Measurements from ENCODE around the gene ATP6AP1. TPM values are rescaled to one million over a fixed set of nuclear protein-coding genes. Genes with fewer than 3 reads are reported as not detected.

ATP6AP1 gene
- total RNA-seq, 6 donors from 2014 or later: 70.3 to 183 (median 108) TPM

DNA sequence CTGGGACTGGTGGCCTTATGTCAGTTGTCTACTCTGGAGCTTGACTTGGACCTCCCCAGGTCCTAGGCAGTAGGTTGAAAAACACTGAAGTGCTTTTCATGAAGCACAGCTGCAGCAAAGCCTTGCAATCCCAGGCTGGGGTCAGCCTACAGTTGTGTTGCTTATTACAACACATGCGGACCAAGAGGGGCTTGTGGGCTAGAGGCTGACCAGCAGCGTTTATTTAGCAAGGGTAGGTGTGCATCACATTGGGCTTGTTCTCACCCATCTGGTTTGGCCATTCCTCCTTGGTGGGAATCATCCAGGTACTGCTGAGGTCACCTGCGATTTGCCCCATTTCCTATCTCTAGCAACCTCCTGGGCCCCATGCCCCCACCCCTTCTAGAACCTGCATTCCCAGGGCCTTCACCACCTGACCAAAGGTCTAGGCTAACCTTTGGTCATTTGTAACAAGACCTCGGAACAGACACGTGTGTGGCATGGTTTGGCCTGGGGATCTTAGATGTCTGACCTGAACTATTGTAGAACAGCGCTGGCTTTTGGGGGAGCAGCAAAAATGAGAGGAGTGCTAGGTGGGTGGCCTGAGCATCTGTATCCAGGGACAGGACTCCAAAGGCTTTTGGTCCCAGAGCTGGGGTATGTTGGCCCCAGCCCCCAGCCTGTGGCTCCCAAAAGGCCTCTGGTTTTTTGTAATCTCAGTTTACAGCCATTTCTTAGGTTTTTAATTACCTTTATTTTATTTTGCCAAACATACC lies 27.3 kb upstream of the ATP6AP1 start:
- Histone ChIP-seq H3K4me3 (no peak overlapping the region), H3K36me3 (peaks cover 0 to 37% (median 13%) of the 10 kb centered on the region in 4 donors), H3K4me1 (peaks cover 7 to 34% (median 7%) of the 10 kb centered on the region in 4 donors), H3K27me3 (no peaks in the 10 kb centered on the region), H3K9me3 (peaks cover 0 to 14% (median 0%) of the 10 kb centered on the region in 4 donors), H3K27ac (no peak overlapping the region)
- WGBS, 2 donors: 40 to 69% methylated on average over 1 to 6 of the region's 6 CpGs
- ATAC-seq (ENCODE audit: low FRiP score in 2 of 2) (no peak), DNase-seq (no peak)
- no peak for TF ChIP-seq EP300 (IDR thresholded peaks at IDR 0.05)
- peak in 2 of 4 donors; percentile 17 to 25 for TF ChIP-seq POLR2A (IDR thresholded peaks at IDR 0.05)

DNA sequence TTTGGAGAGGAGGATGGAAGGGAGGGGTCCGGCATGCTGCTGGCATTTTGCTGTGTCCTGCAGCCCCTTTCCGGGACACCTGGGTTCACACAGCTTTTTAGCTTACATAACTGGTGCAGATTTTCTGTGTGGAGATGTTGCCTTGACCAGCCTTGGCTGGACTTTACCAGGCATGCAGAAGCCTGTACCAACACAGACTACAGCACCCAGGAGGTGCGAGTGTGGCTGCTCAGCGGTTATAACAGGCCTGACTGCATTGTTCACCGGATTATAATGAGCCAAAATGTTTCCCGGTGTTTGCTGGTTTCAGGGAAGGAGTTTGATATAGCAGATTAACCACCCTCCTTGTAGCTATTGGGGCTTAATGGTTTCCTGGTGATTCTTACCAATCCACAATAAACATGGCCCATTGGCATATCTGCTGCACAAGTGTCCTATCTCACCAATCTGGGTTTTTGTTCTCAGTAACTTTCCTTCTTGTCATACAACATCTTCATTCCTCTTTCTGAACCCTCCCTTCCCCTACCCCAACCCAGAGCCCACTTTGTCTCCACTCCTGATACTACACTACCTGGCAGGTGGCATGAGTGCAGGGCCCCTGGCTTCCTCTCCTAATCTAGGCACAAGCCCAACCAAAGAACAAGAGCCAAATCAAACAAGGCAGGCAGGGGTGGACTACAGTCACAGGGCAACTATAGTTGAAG lies 26.4 kb upstream of the ATP6AP1 start:
- DNase-seq (no peak), ATAC-seq (ENCODE audit: low FRiP score in 2 of 2) (no peak)
- Histone ChIP-seq H3K4me1 (peaks cover 7 to 25% (median 7%) of the 10 kb centered on the region in 4 donors), H3K27ac (peak overlapping the region in 1 of 4 donors; percentile 35), H3K36me3 (peaks cover 0 to 37% (median 13%) of the 10 kb centered on the region in 4 donors), H3K9me3 (peaks cover 0 to 14% (median 0%) of the 10 kb centered on the region in 4 donors), H3K4me3 (no peak overlapping the region), H3K27me3 (no peaks in the 10 kb centered on the region)
- TF ChIP-seq POLR2A (IDR thresholded peaks at IDR 0.05) (no peak), POLR2AphosphoS5 (IDR thresholded peaks at IDR 0.05) (no peak), EP300 (IDR thresholded peaks at IDR 0.05) (no peak)
- TF ChIP-seq, protein P1, sequence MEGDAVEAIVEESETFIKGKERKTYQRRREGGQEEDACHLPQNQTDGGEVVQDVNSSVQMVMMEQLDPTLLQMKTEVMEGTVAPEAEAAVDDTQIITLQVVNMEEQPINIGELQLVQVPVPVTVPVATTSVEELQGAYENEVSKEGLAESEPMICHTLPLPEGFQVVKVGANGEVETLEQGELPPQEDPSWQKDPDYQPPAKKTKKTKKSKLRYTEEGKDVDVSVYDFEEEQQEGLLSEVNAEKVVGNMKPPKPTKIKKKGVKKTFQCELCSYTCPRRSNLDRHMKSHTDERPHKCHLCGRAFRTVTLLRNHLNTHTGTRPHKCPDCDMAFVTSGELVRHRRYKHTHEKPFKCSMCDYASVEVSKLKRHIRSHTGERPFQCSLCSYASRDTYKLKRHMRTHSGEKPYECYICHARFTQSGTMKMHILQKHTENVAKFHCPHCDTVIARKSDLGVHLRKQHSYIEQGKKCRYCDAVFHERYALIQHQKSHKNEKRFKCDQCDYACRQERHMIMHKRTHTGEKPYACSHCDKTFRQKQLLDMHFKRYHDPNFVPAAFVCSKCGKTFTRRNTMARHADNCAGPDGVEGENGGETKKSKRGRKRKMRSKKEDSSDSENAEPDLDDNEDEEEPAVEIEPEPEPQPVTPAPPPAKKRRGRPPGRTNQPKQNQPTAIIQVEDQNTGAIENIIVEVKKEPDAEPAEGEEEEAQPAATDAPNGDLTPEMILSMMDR (IDR thresholded peaks at IDR 0.05): no peak
- 58 to 69% methylated on average over 2 to 6 of the region's 6 CpGs for WGBS, 2 donors

DNA sequence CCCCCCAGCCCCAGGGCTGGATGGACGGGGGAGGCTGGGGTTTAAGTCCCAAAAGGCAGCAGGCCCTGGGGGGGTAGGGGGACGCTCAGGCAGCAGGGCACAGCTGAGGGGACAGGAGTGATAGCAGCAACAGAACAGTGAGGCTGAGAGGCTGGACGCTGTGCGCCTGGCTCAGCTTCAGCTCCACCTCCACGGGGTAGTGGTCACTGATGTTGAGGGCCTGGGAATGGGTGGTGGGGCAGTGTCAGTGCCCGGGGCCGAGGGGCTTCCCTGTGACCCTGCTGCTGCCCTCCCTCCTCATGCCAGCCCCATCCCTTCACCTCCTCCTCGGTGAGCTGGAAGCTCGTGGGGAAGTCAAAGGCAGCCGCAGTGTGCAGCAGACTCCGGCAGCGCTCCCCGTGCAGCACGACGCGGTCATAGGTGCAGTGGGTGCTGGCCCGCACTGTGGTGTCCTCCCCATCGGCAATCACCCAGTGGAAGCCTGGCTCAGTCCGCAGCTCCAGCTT lies 25.8 kb upstream of the ATP6AP1 start:
- TF ChIP-seq, protein P1 (IDR thresholded peaks at IDR 0.05): no peak
- TF ChIP-seq POLR2AphosphoS5 (IDR thresholded peaks at IDR 0.05) (no peak), EP300 (IDR thresholded peaks at IDR 0.05) (no peak), POLR2A (IDR thresholded peaks at IDR 0.05) (no peak)
- Histone ChIP-seq H3K27me3 (no peaks in the 10 kb centered on the region), H3K27ac (peak overlapping the region in 1 of 4 donors; percentile 35), H3K4me3 (no peak overlapping the region), H3K9me3 (peaks cover 0 to 12% (median 0%) of the 10 kb centered on the region in 4 donors), H3K36me3 (peaks cover 0 to 37% (median 13%) of the 10 kb centered on the region in 4 donors), H3K4me1 (peaks cover 7 to 22% (median 7%) of the 10 kb centered on the region in 4 donors)
- no peak for DNase-seq
- WGBS, 2 donors: 76 to 100% methylated on average over 1 to 16 of the region's 19 CpGs
- no peak for ATAC-seq (ENCODE audit: low FRiP score in 2 of 2)

DNA sequence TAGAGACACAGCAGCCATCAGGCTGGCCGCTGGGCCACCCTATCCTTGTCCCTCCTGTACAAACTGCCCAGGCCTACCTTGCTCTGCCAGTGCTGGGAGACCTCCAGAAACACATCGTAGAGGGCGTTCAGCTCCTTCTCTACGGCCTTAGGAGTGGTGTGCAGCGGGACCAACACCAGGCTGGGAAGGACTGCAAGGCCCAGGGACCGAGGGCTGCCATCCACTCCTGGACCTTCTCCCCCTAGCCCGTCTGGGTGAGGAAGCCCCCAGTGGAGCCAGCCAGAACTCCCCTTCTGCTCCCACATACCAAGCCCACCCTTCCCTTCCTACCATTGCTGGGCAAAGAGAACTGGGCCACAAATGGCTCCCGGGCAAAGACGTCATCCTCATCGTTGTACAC lies 25.3 kb upstream of the ATP6AP1 start:
- ATAC-seq (ENCODE audit: low FRiP score in 2 of 2): no peak
- peaks cover 0 to 37% (median 13%) of the 10 kb centered on the region in 4 donors for H3K36me3 ChIP-seq
- H3K27ac ChIP-seq: no peak overlapping the region
- peaks cover 0 to 7% (median 0%) of the 10 kb centered on the region in 4 donors for H3K9me3 ChIP-seq
- H3K4me3 ChIP-seq: no peak overlapping the region
- H3K27me3 ChIP-seq: no peaks in the 10 kb centered on the region
- no peak for DNase-seq
- no peak for TF ChIP-seq POLR2AphosphoS5 (IDR thresholded peaks at IDR 0.05)
- no peak for TF ChIP-seq EP300 (IDR thresholded peaks at IDR 0.05)
- TF ChIP-seq, protein P1 (IDR thresholded peaks at IDR 0.05): no peak
- TF ChIP-seq POLR2A (IDR thresholded peaks at IDR 0.05): no peak
- peaks cover 7 to 22% (median 7%) of the 10 kb centered on the region in 4 donors for H3K4me1 ChIP-seq
- 85% methylated on average over 10 of the region's 10 CpGs; no CpG with 5 or more reads in 1 of the 2 donors for WGBS, 2 donors

DNA sequence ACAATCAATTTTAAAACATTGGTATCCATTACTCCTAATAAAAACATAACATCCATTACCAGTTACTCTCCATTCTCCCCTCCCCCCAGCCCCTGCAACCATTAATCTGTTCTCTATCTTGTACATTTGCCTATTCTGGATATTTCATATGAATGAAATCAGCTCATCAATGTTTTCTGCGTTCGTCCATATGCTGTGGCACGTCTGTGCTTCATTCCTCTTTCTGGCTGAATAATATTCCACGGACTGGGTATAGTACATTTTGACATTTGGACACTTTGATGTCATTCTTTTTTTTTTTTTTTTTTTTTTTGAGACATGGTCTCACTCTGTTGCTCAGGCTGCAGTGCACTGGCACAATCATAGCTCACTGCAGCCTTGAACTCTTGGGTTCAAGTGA lies 24.6 kb upstream of the ATP6AP1 start:
- TF ChIP-seq, protein P1 (IDR thresholded peaks at IDR 0.05): no peak
- TF ChIP-seq POLR2A (IDR thresholded peaks at IDR 0.05) (no peak), EP300 (IDR thresholded peaks at IDR 0.05) (no peak), POLR2AphosphoS5 (IDR thresholded peaks at IDR 0.05) (no peak)
- H3K9me3 ChIP-seq: peaks cover 0 to under 1% (median 0%) of the 10 kb centered on the region in 4 donors
- ATAC-seq (ENCODE audit: low FRiP score in 2 of 2): no peak
- H3K4me1 ChIP-seq: peaks cover 7 to 22% (median 7%) of the 10 kb centered on the region in 4 donors
- no peak for DNase-seq
- whole genome bisulfite sequencing, 2 donors: 85 to 94% methylated on average over 4 of the region's 4 CpGs
- no peak overlapping the region for H3K4me3 ChIP-seq
- H3K36me3 ChIP-seq: peaks cover 0 to 35% (median 13%) of the 10 kb centered on the region in 4 donors
- H3K27ac ChIP-seq: no peak overlapping the region
- no peaks in the 10 kb centered on the region for H3K27me3 ChIP-seq

Data from upper lobe of left lung (tissue), 6 donors.